GM19099 (cell line): ENCODE measurements around the gene CD22.

Experiments
- POLR2A ChIP-seq: IDR thresholded peaks from 3 replicates; pipeline ENCODE4 v1.6.1; 2011; ENCODE audit warnings: low read depth; ENCODE audit not compliant: insufficient read length; ENCODE audit errors: extremely low read depth

CD22 gene

DNA sequence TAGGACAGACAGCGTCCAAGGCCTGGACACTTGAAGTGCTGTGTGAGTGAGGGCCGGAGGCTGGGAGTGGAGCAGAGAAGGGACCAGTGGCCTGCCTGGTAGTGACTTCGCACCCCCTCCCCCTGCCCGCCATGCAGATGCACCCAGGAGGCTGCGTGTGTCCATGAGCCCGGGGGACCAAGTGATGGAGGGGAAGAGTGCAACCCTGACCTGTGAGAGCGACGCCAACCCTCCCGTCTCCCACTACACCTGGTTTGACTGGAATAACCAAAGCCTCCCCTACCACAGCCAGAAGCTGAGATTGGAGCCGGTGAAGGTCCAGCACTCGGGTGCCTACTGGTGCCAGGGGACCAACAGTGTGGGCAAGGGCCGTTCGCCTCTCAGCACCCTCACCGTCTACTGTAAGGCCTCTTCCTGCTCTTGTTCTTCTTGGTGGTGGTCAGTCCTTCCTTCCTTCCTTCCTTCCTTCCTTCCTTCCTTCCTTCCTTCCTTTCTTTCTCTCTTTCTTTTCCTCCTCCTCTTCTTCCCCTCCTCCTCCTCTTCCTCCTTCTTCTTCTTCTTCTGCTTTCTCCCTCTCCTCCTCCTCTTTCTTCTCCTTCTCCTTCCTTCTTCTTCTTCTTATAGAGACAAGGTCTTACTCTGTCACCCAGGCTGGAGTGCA, 12.7 kb downstream of the CD22 start:
- TF ChIP-seq POLR2A, result no peak

DNA sequence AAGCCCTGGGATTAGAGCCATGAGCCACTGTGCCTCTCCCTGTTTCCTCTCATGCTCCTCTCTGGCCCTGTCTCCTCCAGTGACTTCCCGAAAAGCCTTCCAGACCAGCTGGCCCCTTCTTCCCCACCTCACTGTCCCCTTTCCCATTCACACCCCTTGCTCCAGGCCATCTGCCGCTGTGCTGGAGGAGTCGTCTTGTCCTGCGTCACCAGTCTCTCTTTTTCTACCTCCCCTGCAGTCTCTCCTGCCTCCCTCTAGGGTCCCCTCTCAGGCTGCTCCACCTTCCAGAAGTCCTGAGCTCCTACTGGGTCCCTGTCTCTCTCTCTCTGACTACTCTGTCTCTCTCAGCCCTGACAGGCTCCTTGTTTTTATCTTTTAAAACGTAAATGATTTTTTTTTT, 13.4 kb downstream of the CD22 start:
- TF ChIP-seq POLR2A, result no peak

DNA sequence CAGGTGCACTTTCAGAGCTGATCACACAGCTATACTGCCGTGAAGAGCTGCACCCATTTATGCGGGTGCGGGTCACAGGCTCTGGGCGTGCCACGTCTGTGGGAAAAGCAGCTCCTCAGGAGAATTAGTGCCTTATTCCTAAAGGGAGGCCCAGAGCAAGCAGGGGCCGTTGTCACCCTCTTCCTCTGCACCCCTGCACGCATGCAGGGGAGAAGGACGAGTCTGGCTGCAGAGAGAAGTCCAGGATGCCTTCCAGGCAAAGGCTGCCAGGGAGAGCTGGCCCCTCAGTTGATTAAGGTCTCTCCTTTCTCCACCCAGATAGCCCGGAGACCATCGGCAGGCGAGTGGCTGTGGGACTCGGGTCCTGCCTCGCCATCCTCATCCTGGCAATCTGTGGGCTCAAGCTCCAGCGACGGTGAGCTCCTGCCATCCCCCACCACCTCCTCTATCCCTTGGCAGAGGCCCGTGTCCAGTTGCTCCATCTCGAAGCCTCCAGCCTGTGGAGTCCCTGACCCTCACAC, 15.6 kb downstream of the CD22 start:
- TF ChIP-seq POLR2A, result no peak

DNA sequence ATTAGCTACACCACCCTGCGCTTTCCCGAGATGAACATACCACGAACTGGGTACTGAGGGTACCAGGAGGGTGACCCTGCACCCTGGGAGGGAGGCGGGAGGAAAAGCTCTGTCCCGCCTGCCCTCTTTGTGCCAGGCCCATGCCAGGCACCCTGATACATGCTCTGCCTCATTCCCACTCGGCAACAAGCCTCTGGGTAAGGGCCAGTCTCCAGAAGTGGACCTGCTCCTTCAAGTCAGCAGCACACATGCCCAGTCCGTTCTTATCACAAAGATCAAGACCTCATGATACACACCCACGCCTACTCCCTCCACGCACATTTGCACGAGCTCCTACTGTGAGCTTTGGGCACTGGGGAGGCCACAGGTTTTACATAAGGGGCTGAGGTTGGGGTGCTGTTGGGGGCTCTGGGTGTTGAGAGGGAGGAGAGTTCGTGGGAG, 16.7 kb downstream of the CD22 start:
- TF ChIP-seq POLR2A, result no peak

GRCh38 chr19:35346193-35347052, 17.4 kb downstream of the CD22 start:
- TF ChIP-seq POLR2A, result peak; percentile 31

DNA sequence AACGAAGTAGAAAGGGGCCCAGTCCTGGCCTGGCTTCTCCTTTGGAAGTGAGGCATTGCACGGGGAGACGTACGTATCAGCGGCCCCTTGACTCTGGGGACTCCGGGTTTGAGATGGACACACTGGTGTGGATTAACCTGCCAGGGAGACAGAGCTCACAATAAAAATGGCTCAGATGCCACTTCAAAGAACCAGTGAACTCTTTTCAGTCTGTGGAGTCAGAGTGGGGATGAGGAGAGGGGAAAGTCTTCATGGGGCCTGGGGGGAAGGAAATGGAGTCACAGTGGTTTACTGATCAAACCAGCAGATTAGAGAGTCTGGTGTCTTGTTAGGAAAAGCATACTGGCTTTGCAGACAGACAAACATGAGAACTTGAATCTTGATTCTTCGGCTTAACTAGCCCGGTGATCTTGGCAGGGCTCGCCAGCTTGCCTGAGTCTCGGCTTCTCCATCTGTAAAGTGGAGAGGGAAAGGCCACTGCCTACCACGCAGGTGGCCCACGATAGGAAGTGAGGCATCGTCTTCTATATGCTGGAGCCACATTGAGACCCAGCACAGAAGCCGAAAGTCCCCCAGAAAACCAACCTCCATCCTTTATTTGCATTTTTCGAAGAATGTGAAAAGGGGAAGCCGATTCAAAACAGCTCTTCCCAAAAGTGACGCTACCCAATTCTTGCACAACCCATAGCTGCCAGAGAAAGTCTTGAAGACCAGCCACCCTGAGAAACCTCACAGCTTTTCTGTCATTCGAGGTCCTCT, 18.4 kb downstream of the CD22 start, which contains the start of gene FFAR1:
FFAR1 (plus strand) TSS at position 732 of the 759 bp plus-strand sequence. CDS start 3,650 bp downstream, outside the sequence.
- TF ChIP-seq POLR2A, result peak; percentile 55

GRCh38 chr19:35347930-35348298, 18.9 kb downstream of the CD22 start:
- no peak for TF ChIP-seq POLR2A

GRCh38 chr19:35348911-35349611, 20.1 kb downstream of the CD22 start:
- peak; percentile 35 for TF ChIP-seq POLR2A

- peak; percentile 43 for TF ChIP-seq POLR2A
Measured at GRCh38 chr19:35349614-35350521, 20.9 kb downstream of the CD22 start.

DNA sequence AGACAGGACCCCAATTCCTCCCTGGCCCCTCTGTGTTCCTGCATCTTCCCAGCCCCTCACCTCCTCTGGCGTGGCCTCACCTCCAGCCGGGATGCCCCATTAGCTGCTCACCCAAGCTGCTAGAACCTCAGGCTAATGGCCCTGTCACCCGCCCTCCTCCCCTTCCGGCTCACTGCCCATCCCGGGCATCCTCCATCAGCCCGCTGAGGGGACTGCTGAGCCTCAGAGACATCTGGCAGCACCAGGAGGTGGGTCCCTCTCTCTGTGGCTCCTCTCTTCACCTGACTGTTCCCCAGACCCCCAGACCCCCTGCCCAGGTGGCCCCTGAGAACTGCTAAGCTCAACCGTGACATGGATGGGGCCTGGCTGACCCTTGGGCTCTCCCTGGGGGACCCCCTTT, 21.6 kb downstream of the CD22 start:
- TF ChIP-seq POLR2A, result no peak

DNA sequence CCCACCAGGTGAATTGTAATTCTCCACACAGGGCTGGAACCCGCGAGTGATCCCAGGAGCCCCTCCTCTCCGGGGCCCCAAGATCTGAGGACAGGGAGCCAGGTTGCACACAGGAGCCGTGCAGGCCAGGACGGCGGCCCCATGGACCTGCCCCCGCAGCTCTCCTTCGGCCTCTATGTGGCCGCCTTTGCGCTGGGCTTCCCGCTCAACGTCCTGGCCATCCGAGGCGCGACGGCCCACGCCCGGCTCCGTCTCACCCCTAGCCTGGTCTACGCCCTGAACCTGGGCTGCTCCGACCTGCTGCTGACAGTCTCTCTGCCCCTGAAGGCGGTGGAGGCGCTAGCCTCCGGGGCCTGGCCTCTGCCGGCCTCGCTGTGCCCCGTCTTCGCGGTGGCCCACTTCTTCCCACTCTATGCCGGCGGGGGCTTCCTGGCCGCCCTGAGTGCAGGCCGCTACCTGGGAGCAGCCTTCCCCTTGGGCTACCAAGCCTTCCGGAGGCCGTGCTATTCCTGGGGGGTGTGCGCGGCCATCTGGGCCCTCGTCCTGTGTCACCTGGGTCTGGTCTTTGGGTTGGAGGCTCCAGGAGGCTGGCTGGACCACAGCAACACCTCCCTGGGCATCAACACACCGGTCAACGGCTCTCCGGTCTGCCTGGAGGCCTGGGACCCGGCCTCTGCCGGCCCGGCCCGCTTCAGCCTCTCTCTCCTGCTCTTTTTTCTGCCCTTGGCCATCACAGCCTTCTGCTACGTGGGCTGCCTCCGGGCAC, 22.6 kb downstream of the CD22 start:
- TF ChIP-seq POLR2A, result no peak

GRCh38 chr19:35352177-35352447, 23.1 kb downstream of the CD22 start:
- no peak for TF ChIP-seq POLR2A
